Measurements from ENCODE around the gene AIRE.

The AIRE gene

DNA sequence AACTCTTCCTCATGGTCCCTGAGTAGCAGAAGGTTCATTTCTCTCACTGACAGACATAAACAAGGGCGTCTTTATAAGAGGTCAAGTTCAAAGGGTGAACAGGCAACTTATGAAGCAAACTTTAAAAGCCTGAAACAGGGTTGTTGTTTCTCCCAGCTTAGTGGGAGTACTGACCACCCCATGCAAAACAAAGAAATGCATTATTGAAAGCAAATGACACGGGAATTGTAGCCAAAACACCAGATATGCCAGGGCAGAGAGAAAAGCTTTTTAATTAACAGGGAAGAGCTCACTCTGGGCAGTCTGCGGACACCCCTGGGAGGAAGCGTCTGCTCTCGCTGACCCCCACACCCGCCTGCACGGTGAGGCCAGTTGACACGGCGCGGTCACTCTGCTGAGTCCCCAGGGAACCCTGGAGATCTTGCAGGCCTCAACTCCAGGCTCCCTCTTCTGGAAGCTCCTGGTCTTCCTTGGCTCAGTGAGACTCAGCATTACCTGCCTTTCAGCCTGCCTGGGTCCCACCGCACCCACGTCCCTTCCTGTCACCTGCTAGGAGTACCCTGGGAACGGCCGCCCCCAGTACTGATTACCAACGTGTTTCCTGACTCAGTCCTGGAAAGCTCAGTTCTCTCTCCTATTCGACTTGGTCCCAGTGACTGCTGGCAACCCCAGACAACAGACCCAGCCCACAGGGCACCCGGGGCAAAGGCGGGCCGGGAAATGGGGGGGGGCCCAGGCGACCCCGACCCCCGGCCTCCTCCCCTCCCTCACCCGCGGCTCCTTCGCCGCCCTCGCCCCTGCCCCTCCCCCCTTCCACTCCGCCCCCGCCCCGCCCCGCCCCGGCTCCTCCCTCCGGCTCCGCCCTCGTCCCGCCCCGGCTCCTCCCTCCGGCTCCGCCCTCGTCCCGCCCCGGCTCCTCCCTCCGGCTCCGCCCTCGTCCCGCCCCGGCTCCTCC, 52.5 kb downstream of the AIRE start:
- TF ChIP-seq ZBTB7A (IDR thresholded peaks at IDR 0.05; ENCODE audit: low read depth): peak; percentile 95
- peak; percentile 34; the same call in 1 of the 2 replicates for TF ChIP-seq RAD21 (IDR thresholded peaks at IDR 0.05; ENCODE audit: low read depth)
- TF ChIP-seq NFIC (IDR thresholded peaks at IDR 0.05): no peak
- TF ChIP-seq TCF12 (IDR thresholded peaks at IDR 0.05; ENCODE audit: low read depth): no peak
- TF ChIP-seq EP300 (IDR thresholded peaks at IDR 0.05; ENCODE audit: borderline replicate concordance): no peak

DNA sequence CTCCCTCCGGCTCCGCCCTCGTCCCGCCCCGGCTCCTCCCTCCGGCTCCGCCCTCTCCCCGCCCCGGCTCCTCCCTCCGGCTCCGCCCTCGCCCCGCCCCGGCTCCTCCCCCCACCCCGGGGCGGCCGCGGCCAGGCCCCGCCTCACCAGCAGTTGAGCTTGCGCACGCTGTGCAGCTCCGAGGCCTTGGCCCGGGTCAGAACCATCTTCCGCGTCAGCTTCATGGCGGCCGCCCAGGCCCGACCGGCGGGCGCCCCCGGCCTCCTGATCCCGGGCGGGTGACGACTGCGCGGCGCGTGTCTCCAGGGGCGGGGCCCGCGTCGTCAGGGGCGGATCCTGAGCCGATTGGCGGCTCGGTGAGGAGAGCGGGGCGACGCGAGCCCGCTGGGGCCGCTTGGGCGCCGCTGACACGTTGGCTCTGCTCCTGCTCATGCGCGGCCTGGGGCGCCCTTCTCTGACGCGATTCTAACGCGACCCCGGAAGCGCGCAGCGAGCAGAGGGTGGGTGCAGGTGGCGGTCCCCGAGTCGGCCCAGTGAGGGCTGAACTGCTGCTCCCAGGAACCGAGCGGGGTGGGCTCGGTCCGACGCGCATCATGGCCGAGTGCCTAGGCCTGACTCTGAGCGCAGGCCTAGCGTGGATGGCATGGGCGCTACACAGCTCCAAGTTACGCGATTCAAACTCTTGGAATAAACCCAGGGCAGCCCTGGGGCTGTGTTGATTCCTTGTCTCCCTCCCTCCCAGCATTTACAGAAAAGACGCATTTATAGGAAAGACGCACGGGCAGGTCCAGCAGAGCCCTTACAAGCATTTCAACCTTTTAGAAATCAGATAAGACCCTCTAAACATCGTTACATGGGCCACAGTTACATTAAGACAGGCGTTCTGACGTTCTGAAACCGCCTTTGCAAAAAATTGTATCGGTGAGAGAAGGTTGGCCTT, 53.6 kb downstream of the AIRE start, which contains the start of gene CFAP410:
Gene CFAP410, minus strand, starts transcription at position 420 of the 940 bp plus-strand sequence. Its CDS starts 196 bp downstream, at position 224.
- TF ChIP-seq TAF1 (IDR thresholded peaks at IDR 0.05; ENCODE audit: low read depth): peak; percentile 86
- no peak for TF ChIP-seq FOXM1 (IDR thresholded peaks at IDR 0.05; ENCODE audit: borderline replicate concordance, low read depth)
- TF ChIP-seq ZBTB7A (IDR thresholded peaks at IDR 0.05; ENCODE audit: low read depth): no peak
- peak; percentile 72 for TF ChIP-seq TCF12 (IDR thresholded peaks at IDR 0.05; ENCODE audit: low read depth)
- TF ChIP-seq, protein P1, sequence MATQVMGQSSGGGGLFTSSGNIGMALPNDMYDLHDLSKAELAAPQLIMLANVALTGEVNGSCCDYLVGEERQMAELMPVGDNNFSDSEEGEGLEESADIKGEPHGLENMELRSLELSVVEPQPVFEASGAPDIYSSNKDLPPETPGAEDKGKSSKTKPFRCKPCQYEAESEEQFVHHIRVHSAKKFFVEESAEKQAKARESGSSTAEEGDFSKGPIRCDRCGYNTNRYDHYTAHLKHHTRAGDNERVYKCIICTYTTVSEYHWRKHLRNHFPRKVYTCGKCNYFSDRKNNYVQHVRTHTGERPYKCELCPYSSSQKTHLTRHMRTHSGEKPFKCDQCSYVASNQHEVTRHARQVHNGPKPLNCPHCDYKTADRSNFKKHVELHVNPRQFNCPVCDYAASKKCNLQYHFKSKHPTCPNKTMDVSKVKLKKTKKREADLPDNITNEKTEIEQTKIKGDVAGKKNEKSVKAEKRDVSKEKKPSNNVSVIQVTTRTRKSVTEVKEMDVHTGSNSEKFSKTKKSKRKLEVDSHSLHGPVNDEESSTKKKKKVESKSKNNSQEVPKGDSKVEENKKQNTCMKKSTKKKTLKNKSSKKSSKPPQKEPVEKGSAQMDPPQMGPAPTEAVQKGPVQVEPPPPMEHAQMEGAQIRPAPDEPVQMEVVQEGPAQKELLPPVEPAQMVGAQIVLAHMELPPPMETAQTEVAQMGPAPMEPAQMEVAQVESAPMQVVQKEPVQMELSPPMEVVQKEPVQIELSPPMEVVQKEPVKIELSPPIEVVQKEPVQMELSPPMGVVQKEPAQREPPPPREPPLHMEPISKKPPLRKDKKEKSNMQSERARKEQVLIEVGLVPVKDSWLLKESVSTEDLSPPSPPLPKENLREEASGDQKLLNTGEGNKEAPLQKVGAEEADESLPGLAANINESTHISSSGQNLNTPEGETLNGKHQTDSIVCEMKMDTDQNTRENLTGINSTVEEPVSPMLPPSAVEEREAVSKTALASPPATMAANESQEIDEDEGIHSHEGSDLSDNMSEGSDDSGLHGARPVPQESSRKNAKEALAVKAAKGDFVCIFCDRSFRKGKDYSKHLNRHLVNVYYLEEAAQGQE (IDR thresholded peaks at IDR 0.05; ENCODE audit: low read depth): no peak
- TF ChIP-seq CREB1 (IDR thresholded peaks at IDR 0.05; ENCODE audit: low read depth): peak; percentile 97
- peak; percentile 82 for TF ChIP-seq YY1 (IDR thresholded peaks at IDR 0.05; ENCODE audit: low read depth)
- TF ChIP-seq EP300 (IDR thresholded peaks at IDR 0.05; ENCODE audit: borderline replicate concordance): no peak; the same call in 1 of the 2 replicates
- peak; percentile 8; the same call in 1 of the 2 replicates for TF ChIP-seq TEAD4 (IDR thresholded peaks at IDR 0.05)
- no peak for TF ChIP-seq CEBPB (IDR thresholded peaks at IDR 0.05)
- no peak; the same call in 1 of the 2 replicates for TF ChIP-seq NFIC (IDR thresholded peaks at IDR 0.05)
- TF ChIP-seq, protein P2, sequence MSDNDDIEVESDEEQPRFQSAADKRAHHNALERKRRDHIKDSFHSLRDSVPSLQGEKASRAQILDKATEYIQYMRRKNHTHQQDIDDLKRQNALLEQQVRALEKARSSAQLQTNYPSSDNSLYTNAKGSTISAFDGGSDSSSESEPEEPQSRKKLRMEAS (IDR thresholded peaks at IDR 0.05): peak; percentile 87
- TF ChIP-seq EGR1 (IDR thresholded peaks at IDR 0.05): no peak
- TF ChIP-seq, protein P3, sequence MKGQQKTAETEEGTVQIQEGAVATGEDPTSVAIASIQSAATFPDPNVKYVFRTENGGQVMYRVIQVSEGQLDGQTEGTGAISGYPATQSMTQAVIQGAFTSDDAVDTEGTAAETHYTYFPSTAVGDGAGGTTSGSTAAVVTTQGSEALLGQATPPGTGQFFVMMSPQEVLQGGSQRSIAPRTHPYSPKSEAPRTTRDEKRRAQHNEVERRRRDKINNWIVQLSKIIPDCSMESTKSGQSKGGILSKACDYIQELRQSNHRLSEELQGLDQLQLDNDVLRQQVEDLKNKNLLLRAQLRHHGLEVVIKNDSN (IDR thresholded peaks at IDR 0.05): no peak
- no peak for TF ChIP-seq RAD21 (IDR thresholded peaks at IDR 0.05; ENCODE audit: low read depth)

DNA sequence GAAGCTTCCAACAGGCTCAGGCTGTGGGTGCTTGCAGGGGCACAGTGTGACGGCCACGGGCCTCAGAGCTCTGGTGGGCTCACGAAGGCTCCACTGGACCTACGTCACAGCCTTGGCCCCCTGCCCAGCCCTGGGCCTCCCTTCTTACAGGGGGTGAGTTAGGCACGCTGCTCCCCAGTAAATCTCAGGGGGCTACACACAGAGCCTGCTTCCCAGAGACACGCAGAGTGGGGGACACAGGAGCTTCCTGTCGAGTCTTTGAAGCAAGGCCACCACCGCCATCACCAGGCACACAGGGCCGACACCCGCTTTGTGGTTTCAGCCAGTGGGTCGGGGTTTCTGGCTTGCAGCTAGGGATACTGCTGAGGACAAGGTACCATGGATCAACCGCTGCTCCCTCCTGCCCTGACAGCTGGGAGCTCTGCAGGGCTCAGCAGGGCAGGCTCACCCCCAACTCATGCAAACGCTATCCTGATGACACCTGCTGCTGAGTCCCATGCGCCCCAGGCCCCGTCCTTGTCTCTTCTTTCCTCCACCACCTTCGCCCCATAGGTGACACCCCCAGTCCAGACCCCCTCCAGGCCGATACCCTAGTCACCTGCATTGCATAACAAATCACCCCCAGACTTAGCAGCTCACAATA, 59.0 kb downstream of the AIRE start:
- TF ChIP-seq TEAD4 (IDR thresholded peaks at IDR 0.05): no peak
- no peak for TF ChIP-seq EGR1 (IDR thresholded peaks at IDR 0.05)
- TF ChIP-seq YY1 (IDR thresholded peaks at IDR 0.05; ENCODE audit: low read depth): no peak
- TF ChIP-seq ZBTB7A (IDR thresholded peaks at IDR 0.05; ENCODE audit: low read depth): no peak
- TF ChIP-seq EP300 (IDR thresholded peaks at IDR 0.05; ENCODE audit: borderline replicate concordance): no peak
- TF ChIP-seq TCF12 (IDR thresholded peaks at IDR 0.05; ENCODE audit: low read depth): no peak
- TF ChIP-seq NFIC (IDR thresholded peaks at IDR 0.05): no peak
- no peak for TF ChIP-seq RAD21 (IDR thresholded peaks at IDR 0.05; ENCODE audit: low read depth)
- TF ChIP-seq TAF1 (IDR thresholded peaks at IDR 0.05; ENCODE audit: low read depth): no peak
- no peak for TF ChIP-seq FOXM1 (IDR thresholded peaks at IDR 0.05; ENCODE audit: borderline replicate concordance, low read depth)
- no peak for TF ChIP-seq CREB1 (IDR thresholded peaks at IDR 0.05; ENCODE audit: low read depth)
- TF ChIP-seq, protein P2 (IDR thresholded peaks at IDR 0.05): no peak
- TF ChIP-seq, protein P1 (IDR thresholded peaks at IDR 0.05; ENCODE audit: low read depth): no peak
- TF ChIP-seq, protein P3 (IDR thresholded peaks at IDR 0.05): no peak
- no peak for TF ChIP-seq CEBPB (IDR thresholded peaks at IDR 0.05)

DNA sequence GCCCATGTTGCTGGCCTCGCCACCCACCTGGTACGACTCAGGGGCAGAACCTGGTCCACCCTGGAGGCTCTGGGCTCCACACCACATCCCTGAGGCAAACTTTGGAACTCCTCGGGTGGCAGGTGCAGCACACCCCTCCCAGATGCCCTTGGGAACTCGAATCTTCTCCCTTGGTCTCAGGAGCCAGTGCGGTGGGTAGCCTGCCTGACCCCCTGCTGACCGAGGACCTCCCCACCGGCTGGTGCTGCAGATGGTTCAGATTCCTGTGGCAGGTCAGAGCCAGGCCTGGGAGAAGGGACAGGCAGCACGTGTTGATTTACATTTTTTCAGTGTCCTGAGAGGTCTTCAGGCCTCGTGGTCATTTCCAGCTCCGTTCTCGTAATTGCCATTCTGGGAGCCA, 59.8 kb downstream of the AIRE start:
- no peak for TF ChIP-seq ZBTB7A (IDR thresholded peaks at IDR 0.05; ENCODE audit: low read depth)
- TF ChIP-seq EGR1 (IDR thresholded peaks at IDR 0.05): no peak
- TF ChIP-seq, protein P2 (IDR thresholded peaks at IDR 0.05): no peak
- no peak for TF ChIP-seq TAF1 (IDR thresholded peaks at IDR 0.05; ENCODE audit: low read depth)
- no peak for TF ChIP-seq TCF12 (IDR thresholded peaks at IDR 0.05; ENCODE audit: low read depth)
- TF ChIP-seq, protein P3 (IDR thresholded peaks at IDR 0.05): no peak
- TF ChIP-seq, protein P1 (IDR thresholded peaks at IDR 0.05; ENCODE audit: low read depth): no peak
- no peak for TF ChIP-seq CREB1 (IDR thresholded peaks at IDR 0.05; ENCODE audit: low read depth)
